Keratinocyte (primary cell): ENCODE results near the gene TMPRSS6. TPM values are rescaled to one million over a fixed set of nuclear protein-coding genes. Genes with fewer than 3 reads are reported as not detected.

Source experiments
- DNase-seq: peaks from one replicate; pipeline ENCODE4 v3.0.0-alpha.2; 2011; ENCODE audit warnings: low read depth, missing footprints, low spot score
- FAIRE-seq: peaks from 2 replicates; lab custom pipeline; 2011; peaks lifted over from hg19 to GRCh38; lab: Jason Lieb, UNC
- H2AFZ ChIP-seq: 2 replicates; pipeline ENCODE4 v1.6.0; 2012; ENCODE audit warnings: low read length, control low read depth, inconsistent platforms; ENCODE audit not compliant: control insufficient read depth
- H3K27ac ChIP-seq: 2 replicates; pipeline ENCODE4 v1.5.1; 2011; ENCODE audit warnings: low read length; ENCODE audit not compliant: control insufficient read depth, insufficient read depth
- H3K27me3 ChIP-seq: 3 replicates; pipeline ENCODE4 v1.6.0; 2011; ENCODE audit warnings: low read length; ENCODE audit not compliant: control insufficient read depth, insufficient read depth; ENCODE audit errors: extremely low read depth
- H3K36me3 ChIP-seq, 2 experiments: 2 replicates in 1 of 2; 3 replicates in 1 of 2; pipeline ENCODE4 v1.5.1; 2011; ENCODE audit warnings: low read length in 2 of 2, mild to moderate bottlenecking in 1 of 2; ENCODE audit not compliant: control insufficient read depth in 2 of 2, insufficient read depth in 2 of 2; ENCODE audit errors: extremely low read depth in 1 of 2
- H3K4me1 ChIP-seq: 3 replicates; pipeline ENCODE4 v1.5.1; 2011; ENCODE audit warnings: low read length; ENCODE audit not compliant: control insufficient read depth, insufficient read depth; ENCODE audit errors: extremely low read depth
- H3K4me2 ChIP-seq: 3 replicates; pipeline ENCODE4 v1.6.0; 2011; ENCODE audit warnings: low read depth, low read length; ENCODE audit not compliant: control insufficient read depth, insufficient read depth; ENCODE audit errors: extremely low read depth
- H3K4me3 ChIP-seq, 3 experiments: fragments of 200-600 bp in 1 of 3; sonication (generic) in 1 of 3; 2 replicates in 2 of 3; 3 replicates in 1 of 3; pipeline ENCODE4 v1.5.1; 2011 to 2016; ENCODE audit warnings: low read length in 3 of 3, mild to moderate bottlenecking in 3 of 3, control low read depth in 2 of 3, inconsistent platforms in 1 of 3, low read depth in 1 of 3, mixed read lengths in 1 of 3, mixed run types in 1 of 3, moderate library complexity in 1 of 3; ENCODE audit not compliant: control insufficient read depth in 2 of 3, insufficient read depth in 2 of 3; ENCODE audit errors: extremely low read depth in 1 of 3
- H3K79me2 ChIP-seq: 2 replicates; pipeline ENCODE4 v1.6.0; 2012; ENCODE audit warnings: low read length; ENCODE audit not compliant: control insufficient read depth, insufficient read depth
- H3K9ac ChIP-seq: 3 replicates; pipeline ENCODE4 v1.6.0; 2011; ENCODE audit warnings: low read length; ENCODE audit not compliant: control insufficient read depth, insufficient read depth; ENCODE audit errors: extremely low read depth
- H3K9me1 ChIP-seq: 3 replicates; pipeline ENCODE4 v1.6.0; 2011; ENCODE audit warnings: low read length; ENCODE audit not compliant: control insufficient read depth, insufficient read depth; ENCODE audit errors: extremely low read depth
- H3K9me3 ChIP-seq: 2 replicates; pipeline ENCODE4 v1.5.1; 2012; ENCODE audit warnings: low read depth, low read length; ENCODE audit not compliant: control insufficient read depth
- H4K20me1 ChIP-seq: 3 replicates; pipeline ENCODE4 v1.6.0; 2011; ENCODE audit warnings: low read length; ENCODE audit not compliant: control insufficient read depth, insufficient read depth; ENCODE audit errors: extremely low read depth
- EZH2 ChIP-seq: IDR thresholded peaks from one replicate; pipeline ENCODE4 v1.6.1; 2012; ENCODE audit warnings: inconsistent platforms, mild to moderate bottlenecking, low read length, moderate library complexity
- dilution Hi-C: fragments of 300-500 bp; cut with MboI; formaldehyde crosslinking; loops from one replicate; pipeline ENCODE4 v1.7.0; 2020; ENCODE audit warnings: low sequenced_read_pairs; ENCODE audit not compliant: extremely low pct_ligation_motif_present
- polyA plus RNA-seq, 5 experiments: library from polyadenylated mRNA; depleted of rRNA in 3 of 5; stranded (reverse) in 3 of 5; stranded (forward) in 1 of 5; unstranded in 1 of 5; fragments of >200 nt; gene quantifications; 1 replicate in 1 of 5; 2 replicates in 3 of 5; 3 replicates in 1 of 5; pipeline versions ENCODE4 v1.2.1 to v1.2.3, GENCODE V29; 2011 to 2012; ENCODE audit warnings: missing spikeins in 2 of 5, low read depth in 1 of 5, low replicate concordance in 1 of 5
- TF ChIP-seq, protein P1 (sequence below), 3 experiments: IDR thresholded peaks in 1 of 3; conservative IDR thresholded peaks in 1 of 3; optimal IDR thresholded peaks in 1 of 3; 2 replicates in 2 of 3; 3 replicates in 1 of 3; pipeline versions ENCODE3 to v1.5.1; 2011; ENCODE audit warnings: low read length in 3 of 3, mild to moderate bottlenecking in 3 of 3, moderate library complexity in 2 of 3, control low read depth in 1 of 3, inconsistent platforms in 1 of 3; ENCODE audit not compliant: insufficient read depth in 2 of 3; ENCODE audit errors: extremely low read depth in 1 of 3

TMPRSS6 gene
- polyA plus RNA-seq, 1 donor (not counting 4 experiments of a cell fraction or from before 2014, with no cell fraction given) = not detected

DNA sequence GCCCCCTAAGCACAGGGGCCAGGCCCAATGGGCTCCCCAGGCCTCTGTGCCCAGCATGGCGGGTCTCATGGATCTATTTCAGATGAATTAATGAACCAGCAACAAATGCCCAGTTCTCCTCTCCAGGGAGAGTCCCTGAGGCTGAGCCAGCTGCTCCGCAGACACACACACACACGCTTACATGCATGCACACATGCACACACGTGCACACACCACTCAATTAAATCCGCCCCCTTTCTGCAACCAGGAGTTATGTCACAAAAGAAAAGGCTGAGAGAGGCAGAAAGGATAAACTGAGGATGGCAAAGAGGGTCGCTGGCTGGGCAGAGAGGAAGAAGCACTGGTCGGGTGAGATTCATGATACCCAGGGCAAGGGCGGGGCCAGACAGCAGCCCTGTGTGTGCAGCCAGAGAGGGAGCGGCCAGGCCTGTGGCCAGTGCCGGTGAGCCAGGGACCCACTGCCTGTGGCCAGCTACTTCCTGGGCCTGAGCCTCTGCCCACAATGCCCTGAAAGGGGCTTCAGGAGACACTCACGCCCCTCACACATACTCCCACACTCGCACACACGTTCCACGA is 20.4 kb upstream of the TMPRSS6 start:
- Histone ChIP-seq H3K79me2 (no peaks in the 10 kb centered on the region), H3K9me1 (no peaks in the 10 kb centered on the region), H3K4me2 (no peak overlapping the region), H3K27ac (no peak overlapping the region), H2AFZ (no peak overlapping the region), H3K9ac (no peak overlapping the region), H3K27me3 (no peaks in the 10 kb centered on the region), H3K4me3 (no peak overlapping the region), H3K4me1 (peaks cover 5% of the 10 kb centered on the region), H4K20me1 (no peaks in the 10 kb centered on the region), H3K36me3 (no peaks in the 10 kb centered on the region), H3K9me3 (no peaks in the 10 kb centered on the region)
- dilution Hi-C loops = no loop called here
- DNase-seq (no peak), FAIRE-seq (no peak)
- TF ChIP-seq, protein P1, sequence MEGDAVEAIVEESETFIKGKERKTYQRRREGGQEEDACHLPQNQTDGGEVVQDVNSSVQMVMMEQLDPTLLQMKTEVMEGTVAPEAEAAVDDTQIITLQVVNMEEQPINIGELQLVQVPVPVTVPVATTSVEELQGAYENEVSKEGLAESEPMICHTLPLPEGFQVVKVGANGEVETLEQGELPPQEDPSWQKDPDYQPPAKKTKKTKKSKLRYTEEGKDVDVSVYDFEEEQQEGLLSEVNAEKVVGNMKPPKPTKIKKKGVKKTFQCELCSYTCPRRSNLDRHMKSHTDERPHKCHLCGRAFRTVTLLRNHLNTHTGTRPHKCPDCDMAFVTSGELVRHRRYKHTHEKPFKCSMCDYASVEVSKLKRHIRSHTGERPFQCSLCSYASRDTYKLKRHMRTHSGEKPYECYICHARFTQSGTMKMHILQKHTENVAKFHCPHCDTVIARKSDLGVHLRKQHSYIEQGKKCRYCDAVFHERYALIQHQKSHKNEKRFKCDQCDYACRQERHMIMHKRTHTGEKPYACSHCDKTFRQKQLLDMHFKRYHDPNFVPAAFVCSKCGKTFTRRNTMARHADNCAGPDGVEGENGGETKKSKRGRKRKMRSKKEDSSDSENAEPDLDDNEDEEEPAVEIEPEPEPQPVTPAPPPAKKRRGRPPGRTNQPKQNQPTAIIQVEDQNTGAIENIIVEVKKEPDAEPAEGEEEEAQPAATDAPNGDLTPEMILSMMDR (optimal IDR thresholded peaks at IDR 0.05 in 1 of 3, IDR thresholded peaks at IDR 0.05 in 1 of 3, conservative IDR thresholded peaks at IDR 0.05 in 1 of 3; ENCODE audit: extremely low read depth in 1 of 3, insufficient read depth in 2 of 3, low read length in 3 of 3) = no peak
- no peak for TF ChIP-seq EZH2

DNA sequence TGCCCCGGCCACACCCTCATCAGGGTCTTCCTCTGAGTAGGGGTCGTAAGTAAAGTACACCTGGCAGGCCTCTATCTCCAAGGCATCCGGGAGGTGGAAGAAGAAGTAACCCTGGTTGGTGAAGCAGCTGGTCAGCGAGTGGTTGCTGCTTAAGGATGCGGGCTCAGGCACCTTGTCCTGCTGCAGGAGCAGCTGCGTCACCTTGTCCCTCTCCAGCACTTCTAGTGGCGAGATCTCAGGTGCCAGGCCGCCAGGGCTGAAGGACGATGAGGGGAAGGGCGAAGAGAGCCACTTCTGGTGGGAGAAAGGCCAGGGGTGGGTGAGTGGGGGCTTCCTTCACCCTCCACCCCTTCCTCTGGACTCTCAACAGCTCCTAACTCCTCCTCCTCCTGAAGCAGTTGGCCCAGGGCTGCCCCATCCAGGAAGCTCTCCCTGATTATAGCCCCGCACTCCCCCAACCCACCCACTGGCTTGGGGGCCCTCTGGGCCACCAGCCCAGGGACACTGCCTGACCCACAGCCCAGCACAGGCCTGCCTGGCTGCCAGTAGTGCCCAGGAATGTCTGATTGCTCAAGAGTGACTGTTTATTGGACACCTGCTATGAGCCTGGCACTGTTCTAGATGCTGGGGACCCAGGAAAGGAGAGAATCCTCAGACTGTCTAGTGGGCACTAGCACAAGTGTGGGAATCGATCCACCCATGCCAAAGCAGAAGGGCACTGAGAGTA is 19.2 kb upstream of the TMPRSS6 start:
- Histone ChIP-seq H3K36me3 (no peaks in the 10 kb centered on the region), H3K4me3 (no peak overlapping the region), H3K27me3 (no peaks in the 10 kb centered on the region), H3K4me2 (no peak overlapping the region), H3K9ac (no peak overlapping the region), H2AFZ (no peak overlapping the region), H3K27ac (no peak overlapping the region), H3K4me1 (peaks cover 5% of the 10 kb centered on the region), H3K79me2 (no peaks in the 10 kb centered on the region), H3K9me1 (no peaks in the 10 kb centered on the region), H3K9me3 (no peaks in the 10 kb centered on the region), H4K20me1 (no peaks in the 10 kb centered on the region)
- no peak for TF ChIP-seq EZH2
- TF ChIP-seq, protein P1 (optimal IDR thresholded peaks at IDR 0.05 in 1 of 3, IDR thresholded peaks at IDR 0.05 in 1 of 3, conservative IDR thresholded peaks at IDR 0.05 in 1 of 3; ENCODE audit: extremely low read depth in 1 of 3, insufficient read depth in 2 of 3, low read length in 3 of 3) = no peak
- dilution Hi-C loops = no loop called here
- no peak for FAIRE-seq
- DNase-seq = no peak
